ENCODE data around the gene DNAH14.

Gene DNAH14

GRCh38 chr1:225368036-225368552 lies 438.6 kb downstream of the DNAH14 start:
- H3K27ac ChIP-seq = no peak overlapping the region
- H3K4me1 ChIP-seq = no peaks in the 10 kb centered on the region
- H3K79me2 ChIP-seq = no peaks in the 10 kb centered on the region
- no peaks in the 10 kb centered on the region for H3K36me3 ChIP-seq (ENCODE audit: control insufficient read depth, insufficient read depth, low read length)
- H3K27me3 ChIP-seq (ENCODE audit: control insufficient read depth, insufficient read depth, low read length) = no peaks in the 10 kb centered on the region
- TF ChIP-seq, protein P1, sequence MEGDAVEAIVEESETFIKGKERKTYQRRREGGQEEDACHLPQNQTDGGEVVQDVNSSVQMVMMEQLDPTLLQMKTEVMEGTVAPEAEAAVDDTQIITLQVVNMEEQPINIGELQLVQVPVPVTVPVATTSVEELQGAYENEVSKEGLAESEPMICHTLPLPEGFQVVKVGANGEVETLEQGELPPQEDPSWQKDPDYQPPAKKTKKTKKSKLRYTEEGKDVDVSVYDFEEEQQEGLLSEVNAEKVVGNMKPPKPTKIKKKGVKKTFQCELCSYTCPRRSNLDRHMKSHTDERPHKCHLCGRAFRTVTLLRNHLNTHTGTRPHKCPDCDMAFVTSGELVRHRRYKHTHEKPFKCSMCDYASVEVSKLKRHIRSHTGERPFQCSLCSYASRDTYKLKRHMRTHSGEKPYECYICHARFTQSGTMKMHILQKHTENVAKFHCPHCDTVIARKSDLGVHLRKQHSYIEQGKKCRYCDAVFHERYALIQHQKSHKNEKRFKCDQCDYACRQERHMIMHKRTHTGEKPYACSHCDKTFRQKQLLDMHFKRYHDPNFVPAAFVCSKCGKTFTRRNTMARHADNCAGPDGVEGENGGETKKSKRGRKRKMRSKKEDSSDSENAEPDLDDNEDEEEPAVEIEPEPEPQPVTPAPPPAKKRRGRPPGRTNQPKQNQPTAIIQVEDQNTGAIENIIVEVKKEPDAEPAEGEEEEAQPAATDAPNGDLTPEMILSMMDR (IDR thresholded peaks at IDR 0.05) = no peak
- H3K4me3 ChIP-seq (ENCODE audit: low read depth, low read length) = no peak overlapping the region
- H3K9ac ChIP-seq = no peak overlapping the region
- no peak overlapping the region for H2AFZ ChIP-seq
- H3K9me3 ChIP-seq (ENCODE audit: control insufficient read depth, low read length) = no peaks in the 10 kb centered on the region
- H3K4me2 ChIP-seq (ENCODE audit: low read length) = no peak overlapping the region

- no peaks in the 10 kb centered on the region for H3K27me3 ChIP-seq (ENCODE audit: control insufficient read depth, insufficient read depth, low read length)
- TF ChIP-seq, protein P1 (IDR thresholded peaks at IDR 0.05) = no peak
- H3K9ac ChIP-seq = no peak overlapping the region
- H3K4me1 ChIP-seq = no peaks in the 10 kb centered on the region
- no peak overlapping the region for H2AFZ ChIP-seq
- H3K9me3 ChIP-seq (ENCODE audit: control insufficient read depth, low read length) = no peaks in the 10 kb centered on the region
- H3K4me2 ChIP-seq (ENCODE audit: low read length) = no peak overlapping the region
- no peak overlapping the region for H3K4me3 ChIP-seq (ENCODE audit: low read depth, low read length)
- H3K27ac ChIP-seq = no peak overlapping the region
- no peaks in the 10 kb centered on the region for H3K79me2 ChIP-seq
- H3K36me3 ChIP-seq (ENCODE audit: control insufficient read depth, insufficient read depth, low read length) = no peaks in the 10 kb centered on the region
Observed at GRCh38 chr1:225371366-225372010, 442.0 kb downstream of the DNAH14 start.

- no peak overlapping the region for H3K4me2 ChIP-seq (ENCODE audit: low read length)
- TF ChIP-seq, protein P1 (IDR thresholded peaks at IDR 0.05) = no peak
- H3K36me3 ChIP-seq (ENCODE audit: control insufficient read depth, insufficient read depth, low read length) = no peaks in the 10 kb centered on the region
- H3K9me3 ChIP-seq (ENCODE audit: control insufficient read depth, low read length) = no peaks in the 10 kb centered on the region
- H3K79me2 ChIP-seq = no peaks in the 10 kb centered on the region
- no peak overlapping the region for H3K9ac ChIP-seq
- H3K27me3 ChIP-seq (ENCODE audit: control insufficient read depth, insufficient read depth, low read length) = no peaks in the 10 kb centered on the region
- H3K27ac ChIP-seq = no peak overlapping the region
- no peaks in the 10 kb centered on the region for H3K4me1 ChIP-seq
- no peak overlapping the region for H3K4me3 ChIP-seq (ENCODE audit: low read depth, low read length)
- no peak overlapping the region for H2AFZ ChIP-seq
Observed at GRCh38 chr1:225373155-225373554, 443.7 kb downstream of the DNAH14 start.

DNA sequence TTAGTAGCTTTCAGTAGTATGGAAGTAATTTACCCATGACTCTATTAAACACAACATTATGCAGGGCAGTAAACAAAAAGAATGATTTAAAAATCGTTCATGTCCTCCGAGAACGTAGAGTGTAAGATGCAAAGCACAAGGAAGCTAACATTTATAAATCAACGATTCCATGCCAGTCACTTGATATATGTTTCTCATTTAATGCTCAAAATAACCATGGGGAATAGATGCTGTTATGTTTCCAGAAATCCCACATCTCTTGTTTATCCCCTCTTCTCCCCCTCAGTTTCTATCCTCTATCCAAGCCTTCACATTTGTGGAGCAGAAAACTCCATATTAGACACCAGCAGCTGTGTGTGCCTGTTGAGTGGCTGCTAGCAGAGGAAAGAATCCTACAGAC lies 445.5 kb downstream of the DNAH14 start:
- Histone ChIP-seq H3K27me3 (ENCODE audit: control insufficient read depth, insufficient read depth, low read length) (no peaks in the 10 kb centered on the region), H3K79me2 (no peaks in the 10 kb centered on the region), H2AFZ (no peak overlapping the region), H3K27ac (no peak overlapping the region), H3K9me3 (ENCODE audit: control insufficient read depth, low read length) (no peaks in the 10 kb centered on the region), H3K4me3 (ENCODE audit: low read depth, low read length) (no peak overlapping the region), H3K36me3 (ENCODE audit: control insufficient read depth, insufficient read depth, low read length) (no peaks in the 10 kb centered on the region), H3K4me1 (no peaks in the 10 kb centered on the region), H3K4me2 (ENCODE audit: low read length) (no peak overlapping the region), H3K9ac (no peak overlapping the region)
- TF ChIP-seq, protein P1 (IDR thresholded peaks at IDR 0.05) = no peak

- no peaks in the 10 kb centered on the region for H3K4me1 ChIP-seq
- no peak overlapping the region for H3K27ac ChIP-seq
- no peaks in the 10 kb centered on the region for H3K36me3 ChIP-seq (ENCODE audit: control insufficient read depth, insufficient read depth, low read length)
- H3K9me3 ChIP-seq (ENCODE audit: control insufficient read depth, low read length) = no peaks in the 10 kb centered on the region
- TF ChIP-seq, protein P1 (IDR thresholded peaks at IDR 0.05) = no peak
- H2AFZ ChIP-seq = no peak overlapping the region
- no peak overlapping the region for H3K4me2 ChIP-seq (ENCODE audit: low read length)
- H3K27me3 ChIP-seq (ENCODE audit: control insufficient read depth, insufficient read depth, low read length) = no peaks in the 10 kb centered on the region
- H3K4me3 ChIP-seq (ENCODE audit: low read depth, low read length) = no peak overlapping the region
- H3K9ac ChIP-seq = no peak overlapping the region
- H3K79me2 ChIP-seq = no peaks in the 10 kb centered on the region
Observed at GRCh38 chr1:225378880-225379279, 449.4 kb downstream of the DNAH14 start.
